Measurements from ENCODE around the gene ARRDC1.
A peak's percentile ranks its signal among the peaks of the same experiment; 100 is the strongest.

Gene ARRDC1

GRCh38 chr9:137650779-137651178 lies 45.3 kb downstream of the ARRDC1 start:
- Histone ChIP-seq H3K27ac (ENCODE audit: low read depth, low read length, poor library complexity, severe bottlenecking) (peak overlapping the region; percentile 42), H3K9ac (ENCODE audit: low read length) (no peak overlapping the region), H3K79me2 (ENCODE audit: insufficient read depth, low read length) (peaks cover 47% of the 10 kb centered on the region), H3K4me2 (ENCODE audit: low read length) (no peak overlapping the region), H3F3A (ENCODE audit: insufficient read depth, low read length) (no peaks in the 10 kb centered on the region), H3K27me3 (ENCODE audit: insufficient read depth, low read length) (no peaks in the 10 kb centered on the region), H3K9me2 (ENCODE audit: low read depth, low read length) (no peaks in the 10 kb centered on the region), H3K9me3 (ENCODE audit: low read length) (no peaks in the 10 kb centered on the region), H3K36me3 (ENCODE audit: insufficient read depth, low read length) (peaks cover 57% of the 10 kb centered on the region), H4K20me1 (ENCODE audit: insufficient read depth, low read length) (no peaks in the 10 kb centered on the region), H2AFZ (ENCODE audit: low read length) (no peak overlapping the region), H3K4me1 (ENCODE audit: insufficient read depth, low read length, severe bottlenecking) (peaks cover 16% of the 10 kb centered on the region), H3K4me3 (ENCODE audit: low read depth, low read length, poor library complexity, severe bottlenecking) (no peak overlapping the region)
- TF ChIP-seq EZH2 (IDR thresholded peaks at IDR 0.05; ENCODE audit: borderline replicate concordance, low read length) (no peak), CTCF (IDR thresholded peaks at IDR 0.05; ENCODE audit: low read length) (no peak)

GRCh38 chr9:137656416-137656815 lies 50.9 kb downstream of the ARRDC1 start:
- H3K4me1 ChIP-seq (ENCODE audit: insufficient read depth, low read length, severe bottlenecking): peaks cover 34% of the 10 kb centered on the region
- no peak overlapping the region for H2AFZ ChIP-seq (ENCODE audit: low read length)
- no peak overlapping the region for H3K4me3 ChIP-seq (ENCODE audit: low read depth, low read length, poor library complexity, severe bottlenecking)
- TF ChIP-seq EZH2 (IDR thresholded peaks at IDR 0.05; ENCODE audit: borderline replicate concordance, low read length) (no peak), CTCF (IDR thresholded peaks at IDR 0.05; ENCODE audit: low read length) (no peak)
- H3K9ac ChIP-seq (ENCODE audit: low read length): no peak overlapping the region
- no peaks in the 10 kb centered on the region for H3K9me2 ChIP-seq (ENCODE audit: low read depth, low read length)
- H3F3A ChIP-seq (ENCODE audit: insufficient read depth, low read length): no peaks in the 10 kb centered on the region
- H3K4me2 ChIP-seq (ENCODE audit: low read length): no peak overlapping the region
- H3K27ac ChIP-seq (ENCODE audit: low read depth, low read length, poor library complexity, severe bottlenecking): no peak overlapping the region
- H4K20me1 ChIP-seq (ENCODE audit: insufficient read depth, low read length): no peaks in the 10 kb centered on the region
- no peaks in the 10 kb centered on the region for H3K27me3 ChIP-seq (ENCODE audit: insufficient read depth, low read length)
- H3K9me3 ChIP-seq (ENCODE audit: low read length): no peaks in the 10 kb centered on the region
- H3K79me2 ChIP-seq (ENCODE audit: insufficient read depth, low read length): peaks cover 43% of the 10 kb centered on the region
- H3K36me3 ChIP-seq (ENCODE audit: insufficient read depth, low read length): peaks cover 12% of the 10 kb centered on the region; the same call in 1 of the 2 replicates

GRCh38 chr9:137657606-137658005 lies 52.1 kb downstream of the ARRDC1 start:
- Histone ChIP-seq H3K27me3 (ENCODE audit: insufficient read depth, low read length) (no peaks in the 10 kb centered on the region), H3K79me2 (ENCODE audit: insufficient read depth, low read length) (peaks cover 43% of the 10 kb centered on the region), H3K27ac (ENCODE audit: low read depth, low read length, poor library complexity, severe bottlenecking) (peak overlapping the region; percentile 69), H3K36me3 (ENCODE audit: insufficient read depth, low read length) (0 out of 2 replicates have a peak, but pooled peaks cover 5% of the 10 kb centered on the region), H4K20me1 (ENCODE audit: insufficient read depth, low read length) (no peaks in the 10 kb centered on the region), H3K9me3 (ENCODE audit: low read length) (no peaks in the 10 kb centered on the region), H3K9me2 (ENCODE audit: low read depth, low read length) (no peaks in the 10 kb centered on the region), H2AFZ (ENCODE audit: low read length) (no peak overlapping the region), H3K4me2 (ENCODE audit: low read length) (peak overlapping the region; percentile 44; the same call in 1 of the 2 replicates), H3F3A (ENCODE audit: insufficient read depth, low read length) (no peaks in the 10 kb centered on the region), H3K9ac (ENCODE audit: low read length) (peak overlapping the region; percentile 32; the same call in 1 of the 2 replicates), H3K4me3 (ENCODE audit: low read depth, low read length, poor library complexity, severe bottlenecking) (peak overlapping the region; percentile 28), H3K4me1 (ENCODE audit: insufficient read depth, low read length, severe bottlenecking) (peaks cover 34% of the 10 kb centered on the region)
- TF ChIP-seq CTCF (IDR thresholded peaks at IDR 0.05; ENCODE audit: low read length): no peak
- no peak for TF ChIP-seq EZH2 (IDR thresholded peaks at IDR 0.05; ENCODE audit: borderline replicate concordance, low read length)
